SU-DHL-6 (cell line): ENCODE data around the gene CEMP1.

Experiments
- H2AFZ ChIP-seq: fragments of 200-600 bp; sonication (generic); 2 replicates; pipeline ENCODE4 v1.6.1; 2014; ENCODE audit warnings: low read depth, mild to moderate bottlenecking, moderate library complexity, mixed read lengths, antibody characterized with exemption, low read length; ENCODE audit not compliant: severe bottlenecking
- H3F3A ChIP-seq: fragments of 200-600 bp; shearing (Covaris generic); 2 replicates; pipeline ENCODE4 v1.6.0; 2016; ENCODE audit warnings: antibody characterized with exemption, mild to moderate bottlenecking; ENCODE audit not compliant: insufficient read depth
- H3K27ac ChIP-seq: fragments of 200-600 bp; sonication (generic); 2 replicates; pipeline ENCODE4 v1.5.1; 2016; ENCODE audit warnings: low read depth, mild to moderate bottlenecking, low read length, moderate library complexity, mixed read lengths
- H3K27me3 ChIP-seq: fragments of 200-600 bp; sonication (generic), shearing (Covaris generic); 2 replicates; pipeline ENCODE4 v1.6.0; 2014; ENCODE audit warnings: mild to moderate bottlenecking, low read length
- H3K36me3 ChIP-seq: fragments of 200-600 bp; sonication (generic); 2 replicates; pipeline ENCODE4 v1.6.1; 2014; ENCODE audit warnings: mild to moderate bottlenecking, low read length, mixed read lengths
- H3K4me2 ChIP-seq: fragments of 300-600, 200-600 bp; shearing (Covaris generic), sonication (generic); 2 replicates; pipeline ENCODE4 v1.6.0; 2014; ENCODE audit warnings: low read length, low read depth, mild to moderate bottlenecking; ENCODE audit not compliant: poor library complexity, severe bottlenecking
- H3K4me3 ChIP-seq: fragments of 200-600 bp; sonication (generic); 2 replicates; pipeline ENCODE4 v1.5.1; 2014; ENCODE audit warnings: antibody characterized with exemption, low read length, mild to moderate bottlenecking, mixed read lengths; ENCODE audit not compliant: insufficient read depth, poor library complexity, severe bottlenecking
- H3K79me2 ChIP-seq: fragments of 200-600 bp; sonication (generic); 2 replicates; pipeline ENCODE4 v1.6.1; 2014; ENCODE audit warnings: mild to moderate bottlenecking, low read length, moderate library complexity; ENCODE audit not compliant: insufficient read depth
- H3K9ac ChIP-seq: fragments of 200-600 bp; sonication (generic); 2 replicates; pipeline ENCODE4 v1.7.0; 2014; ENCODE audit warnings: mild to moderate bottlenecking, low read length
- H3K9me2 ChIP-seq: fragments of 200-600 bp; sonication (generic); replicated peaks from 2 replicates; pipeline ENCODE4 v1.6.1; 2014; ENCODE audit warnings: low read length; ENCODE audit not compliant: insufficient read depth
- H3K9me3 ChIP-seq: fragments of 200-600 bp; sonication (generic); 2 replicates; pipeline ENCODE4 v1.6.1; 2014; ENCODE audit warnings: low read length, mixed read lengths; ENCODE audit not compliant: insufficient read depth
- H4K20me1 ChIP-seq: fragments of 200-600 bp; sonication (generic); 2 replicates; pipeline ENCODE4 v1.6.1; 2014; ENCODE audit warnings: low read depth, mild to moderate bottlenecking, antibody characterized with exemption, low read length, moderate library complexity, mixed read lengths
- CTCF ChIP-seq: fragments of 200-600 bp; sonication (generic); IDR thresholded peaks from one replicate; pipeline ENCODE4 v1.5.1; 2017; ENCODE audit warnings: antibody characterized with exemption, mild to moderate bottlenecking, low read length, moderate library complexity; ENCODE audit not compliant: insufficient read depth, poor library complexity, severe bottlenecking
- EZH2phosphoT487 ChIP-seq: fragments of 200-600 bp; sonication (generic), shearing (Covaris generic); conservative IDR thresholded peaks from 2 replicates; pipeline ENCODE4 v1.6.1; 2018; ENCODE audit warnings: mild to moderate bottlenecking, antibody characterized with exemption, low read length, moderate library complexity, mixed read lengths

The CEMP1 gene

GRCh38 chr16:2487517-2487842, 43.7 kb downstream of the CEMP1 start:
- Histone ChIP-seq H3K27me3 (no peaks in the 10 kb centered on the region), H2AFZ (no peak overlapping the region), H3K4me2 (no peak overlapping the region), H3K36me3 (no peaks in the 10 kb centered on the region), H3K79me2 (no peaks in the 10 kb centered on the region; the same call in 1 of the 2 replicates), H3K27ac (no peak overlapping the region), H3K9me2 (no peaks in the 10 kb centered on the region), H3K9ac (no peak overlapping the region), H3K4me3 (no peak overlapping the region), H4K20me1 (no peaks in the 10 kb centered on the region), H3K9me3 (no peaks in the 10 kb centered on the region), H3F3A (no peaks in the 10 kb centered on the region)
- TF ChIP-seq CTCF: no peak
- TF ChIP-seq EZH2phosphoT487: no peak

- Histone ChIP-seq H3K9me3 (no peaks in the 10 kb centered on the region), H3K4me3 (no peak overlapping the region), H3K27ac (no peak overlapping the region), H3K79me2 (no peaks in the 10 kb centered on the region; the same call in 1 of the 2 replicates), H3K9me2 (no peaks in the 10 kb centered on the region), H4K20me1 (no peaks in the 10 kb centered on the region), H3K4me2 (no peak overlapping the region), H3K9ac (no peak overlapping the region), H2AFZ (no peak overlapping the region), H3K36me3 (no peaks in the 10 kb centered on the region), H3F3A (no peaks in the 10 kb centered on the region), H3K27me3 (no peaks in the 10 kb centered on the region)
- no peak for TF ChIP-seq CTCF
- no peak for TF ChIP-seq EZH2phosphoT487
These were observed 44.3 kb downstream of the CEMP1 start for GRCh38 chr16:2486645-2487516.

GRCh38 chr16:2485811-2486507, 45.2 kb downstream of the CEMP1 start:
- Histone ChIP-seq H3K9ac (no peak overlapping the region), H3K79me2 (no peaks in the 10 kb centered on the region; the same call in 1 of the 2 replicates)

More at GRCh38 chr16:2485811-2486507, 45.2 kb downstream of the CEMP1 start:
- Histone ChIP-seq H3K27ac (no peak overlapping the region), H3K4me2 (no peak overlapping the region), H3K9me3 (no peaks in the 10 kb centered on the region), H3K4me3 (no peak overlapping the region), H3F3A (no peaks in the 10 kb centered on the region), H3K9me2 (no peaks in the 10 kb centered on the region), H3K36me3 (no peaks in the 10 kb centered on the region), H3K27me3 (no peaks in the 10 kb centered on the region), H4K20me1 (no peaks in the 10 kb centered on the region), H2AFZ (no peak overlapping the region)
- TF ChIP-seq CTCF: no peak
- no peak for TF ChIP-seq EZH2phosphoT487
